Panc1 (cell line): ENCODE data around the gene ASCL2.

ENCODE experiments used
- POLR2AphosphoS5 ChIP-seq: IDR thresholded peaks from 2 replicates; pipeline ENCODE4 v1.6.1; 2012; ENCODE audit warnings: mild to moderate bottlenecking, low read depth, low read length, moderate library complexity
- REST ChIP-seq, 2 experiments: IDR thresholded peaks; 2 replicates each; pipeline ENCODE4 v1.6.1; 2011 to 2012; ENCODE audit warnings: low read depth in 2 of 2, control low read depth in 1 of 2, low read length in 1 of 2, mild to moderate bottlenecking in 1 of 2, moderate library complexity in 1 of 2; ENCODE audit not compliant: insufficient read depth in 1 of 2
- SIN3A ChIP-seq: IDR thresholded peaks from 2 replicates; pipeline ENCODE4 v1.6.1; 2012; ENCODE audit warnings: low read depth, mild to moderate bottlenecking, low read length, moderate library complexity, borderline replicate concordance; ENCODE audit not compliant: insufficient read depth
- TCF7L2 ChIP-seq: IDR thresholded peaks from 2 replicates; pipeline ENCODE4 v1.6.1; 2011; ENCODE audit warnings: mild to moderate bottlenecking, low read depth, low read length, inconsistent platforms
- TF ChIP-seq, protein P1 (sequence below): fragments of 450-650 bp; IDR thresholded peaks from 2 replicates; pipeline ENCODE4 v1.5.1; 2017; ENCODE audit warnings: mild to moderate bottlenecking

- TF ChIP-seq, protein P1, sequence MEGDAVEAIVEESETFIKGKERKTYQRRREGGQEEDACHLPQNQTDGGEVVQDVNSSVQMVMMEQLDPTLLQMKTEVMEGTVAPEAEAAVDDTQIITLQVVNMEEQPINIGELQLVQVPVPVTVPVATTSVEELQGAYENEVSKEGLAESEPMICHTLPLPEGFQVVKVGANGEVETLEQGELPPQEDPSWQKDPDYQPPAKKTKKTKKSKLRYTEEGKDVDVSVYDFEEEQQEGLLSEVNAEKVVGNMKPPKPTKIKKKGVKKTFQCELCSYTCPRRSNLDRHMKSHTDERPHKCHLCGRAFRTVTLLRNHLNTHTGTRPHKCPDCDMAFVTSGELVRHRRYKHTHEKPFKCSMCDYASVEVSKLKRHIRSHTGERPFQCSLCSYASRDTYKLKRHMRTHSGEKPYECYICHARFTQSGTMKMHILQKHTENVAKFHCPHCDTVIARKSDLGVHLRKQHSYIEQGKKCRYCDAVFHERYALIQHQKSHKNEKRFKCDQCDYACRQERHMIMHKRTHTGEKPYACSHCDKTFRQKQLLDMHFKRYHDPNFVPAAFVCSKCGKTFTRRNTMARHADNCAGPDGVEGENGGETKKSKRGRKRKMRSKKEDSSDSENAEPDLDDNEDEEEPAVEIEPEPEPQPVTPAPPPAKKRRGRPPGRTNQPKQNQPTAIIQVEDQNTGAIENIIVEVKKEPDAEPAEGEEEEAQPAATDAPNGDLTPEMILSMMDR = no peak
- TF ChIP-seq TCF7L2 (no peak), REST (IDR thresholded peaks at IDR 0.05; ENCODE audit: insufficient read depth in 1 of 2, low read depth in 2 of 2, low read length in 1 of 2) (no peak), POLR2AphosphoS5 (no peak), SIN3A (no peak)
Measured at GRCh38 chr11:2299773-2300172, 29.4 kb upstream of the ASCL2 start.
